HG03139 (cell line): ENCODE measurements around the gene CLPSL1.

Experiments
- ATAC-seq: cut with Tn5 transposase; IDR thresholded peaks from one replicate; pipeline ENCODE4 v1.9.1; 2021; ENCODE audit not compliant: unreplicated experiment

Gene CLPSL1

GRCh38 chr6:35757456-35758123, 23.2 kb upstream of the CLPSL1 start:
- ATAC-seq = no peak

- no peak for ATAC-seq
These were observed 21.4 kb upstream of the CLPSL1 start for GRCh38 chr6:35759426-35759825.

DNA sequence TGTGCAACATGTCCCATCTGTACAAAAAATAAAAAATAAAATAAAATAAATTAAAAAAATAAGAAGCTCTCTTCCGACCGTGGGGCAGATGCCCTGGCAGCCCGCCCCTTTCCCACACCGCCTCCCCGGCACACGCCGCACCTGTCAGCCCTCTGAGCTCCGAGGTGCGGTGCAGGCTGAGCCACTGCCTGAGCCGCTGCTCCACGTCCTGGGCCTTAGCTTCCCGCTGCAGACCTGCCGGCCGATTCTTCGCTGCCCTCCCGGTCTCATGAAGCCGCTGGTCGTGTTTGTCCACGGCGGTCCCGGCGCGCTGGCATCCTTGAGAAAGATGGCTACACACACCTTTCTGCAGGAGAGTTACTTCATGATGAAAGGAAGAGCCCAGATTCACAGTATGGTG, 15.1 kb upstream of the CLPSL1 start:
- ATAC-seq = no peak

- no peak for ATAC-seq
These were observed 11.6 kb upstream of the CLPSL1 start for GRCh38 chr6:35769211-35769610.

- no peak for ATAC-seq
These were observed 9.5 kb upstream of the CLPSL1 start for GRCh38 chr6:35771343-35771627.

- ATAC-seq = no peak
These were observed 6.6 kb upstream of the CLPSL1 start for GRCh38 chr6:35774116-35774794.

DNA sequence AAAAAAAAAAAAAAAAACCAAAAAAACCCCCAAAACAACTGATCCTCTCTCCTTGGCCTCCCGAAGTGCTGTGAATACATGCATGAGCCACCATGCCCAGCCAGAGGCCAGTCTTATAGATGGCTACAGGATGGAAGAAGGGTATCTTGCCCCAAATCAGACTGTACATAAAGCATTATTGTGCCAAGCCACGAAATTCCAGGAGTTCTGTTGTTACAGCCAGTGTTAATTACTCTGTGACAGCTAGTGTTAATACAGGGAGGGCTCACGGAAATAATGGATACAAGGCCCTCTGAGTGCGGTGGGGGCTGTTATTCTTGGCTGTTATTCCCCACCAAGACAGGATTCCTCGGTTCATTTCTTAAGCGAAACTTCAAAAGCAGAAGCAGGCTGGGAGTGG, 5.8 kb upstream of the CLPSL1 start:
- ATAC-seq = no peak

GRCh38 chr6:35776364-35777215, 4.2 kb upstream of the CLPSL1 start, which contains the start of gene CLPSL2:
Gene CLPSL2 (plus strand): TSS chr6:35776598. CDS start chr6:35776619, 21 bp downstream.
- no peak for ATAC-seq

GRCh38 chr6:35777356-35778102, 3.3 kb upstream of the CLPSL1 start:
- ATAC-seq = no peak

DNA sequence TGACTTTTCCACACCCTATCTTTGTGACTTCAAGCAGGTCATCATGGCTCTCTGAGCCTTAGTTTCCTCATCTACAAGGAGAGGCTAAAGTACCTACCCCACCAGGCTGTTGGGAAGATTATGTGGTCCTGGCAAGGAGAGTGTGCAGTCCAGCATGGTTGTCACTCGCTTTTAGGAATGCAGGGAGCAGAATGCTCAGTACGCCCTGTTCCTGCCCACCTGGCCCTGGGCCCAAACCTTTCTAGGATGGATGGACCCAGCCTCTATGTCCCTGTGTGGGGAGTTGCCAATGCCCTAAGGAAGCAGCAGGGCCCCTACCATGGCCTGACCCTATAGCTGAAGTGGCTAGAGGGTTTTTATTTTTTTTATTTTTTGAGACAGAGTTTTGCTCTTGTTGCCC, 2.4 kb upstream of the CLPSL1 start:
- ATAC-seq = no peak

DNA sequence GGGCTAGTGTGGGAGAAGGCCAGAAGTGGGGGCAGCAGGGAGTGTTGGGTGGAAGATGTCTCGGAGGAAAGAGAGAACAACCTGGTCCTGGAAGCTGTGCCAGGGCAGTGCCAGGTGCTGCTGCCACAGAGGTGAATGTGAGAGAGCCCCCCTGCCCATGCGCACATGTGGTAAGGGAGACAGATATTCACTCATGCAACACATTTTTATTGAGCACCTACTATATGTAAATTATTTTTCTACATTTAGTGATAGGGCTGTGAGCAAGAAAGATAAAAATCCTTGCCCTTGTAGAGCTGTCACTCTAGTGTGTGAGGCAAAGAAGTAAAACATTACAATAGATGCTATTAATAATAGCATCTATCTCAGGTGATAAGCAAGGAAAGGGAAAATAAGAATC, 471 bp downstream of the CLPSL1 start:
- no peak for ATAC-seq

- ATAC-seq = no peak
These were observed 1.6 kb downstream of the CLPSL1 start for GRCh38 chr6:35782424-35782823.

DNA sequence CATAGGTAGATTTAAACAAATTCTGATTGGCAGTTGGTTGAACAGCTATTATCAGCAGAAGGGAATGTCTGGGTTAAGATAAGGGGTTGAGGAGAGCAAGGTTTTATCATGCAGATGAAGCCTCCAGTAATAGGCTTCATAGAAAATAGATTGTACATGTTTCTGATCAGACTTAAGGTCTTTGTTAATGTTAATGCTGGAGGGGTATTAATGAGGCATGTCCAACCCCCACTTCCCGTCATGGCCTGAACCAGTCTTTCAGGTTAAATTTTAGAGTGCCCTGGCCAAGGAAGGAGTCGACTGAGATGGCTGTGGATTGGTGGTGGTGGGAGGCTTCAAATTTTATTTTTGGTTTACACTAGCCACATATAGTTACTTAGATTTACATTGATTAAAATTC, 3.4 kb downstream of the CLPSL1 start:
- no peak for ATAC-seq

- ATAC-seq = no peak
These were observed 5.5 kb downstream of the CLPSL1 start for GRCh38 chr6:35786272-35786671.

GRCh38 chr6:35786810-35787209, 6.0 kb downstream of the CLPSL1 start:
- ATAC-seq = no peak

GRCh38 chr6:35787266-35788218, 6.7 kb downstream of the CLPSL1 start:
- no peak for ATAC-seq

DNA sequence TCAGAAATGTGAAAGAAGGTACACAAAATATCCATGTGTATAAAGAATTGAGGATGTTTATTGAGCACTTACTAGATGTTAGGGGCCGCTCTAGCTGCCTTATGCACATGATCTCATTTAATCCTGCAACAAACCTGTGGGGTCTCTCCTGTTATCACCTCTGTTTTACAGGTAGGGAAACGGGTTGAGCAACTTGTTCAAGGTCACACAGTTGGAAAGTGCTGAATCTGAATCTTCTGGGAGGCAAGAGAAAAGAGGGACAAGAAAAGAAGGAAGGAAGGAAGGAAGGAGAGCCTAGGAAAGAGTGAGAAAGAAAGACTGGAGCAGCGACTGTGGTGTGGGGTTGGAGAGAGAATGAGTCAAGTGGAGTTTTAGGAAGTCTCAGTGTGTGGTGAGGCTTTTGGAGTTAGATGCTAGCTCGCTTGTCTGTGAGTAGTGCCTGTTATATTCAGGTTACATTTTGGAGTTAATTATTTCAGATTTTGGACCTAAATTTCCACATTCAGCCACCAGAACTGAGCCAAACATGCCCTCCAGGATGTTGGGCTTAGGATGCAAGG, 7.7 kb downstream of the CLPSL1 start:
- ATAC-seq = no peak

GRCh38 chr6:35790683-35791082, 9.9 kb downstream of the CLPSL1 start:
- no peak for ATAC-seq

DNA sequence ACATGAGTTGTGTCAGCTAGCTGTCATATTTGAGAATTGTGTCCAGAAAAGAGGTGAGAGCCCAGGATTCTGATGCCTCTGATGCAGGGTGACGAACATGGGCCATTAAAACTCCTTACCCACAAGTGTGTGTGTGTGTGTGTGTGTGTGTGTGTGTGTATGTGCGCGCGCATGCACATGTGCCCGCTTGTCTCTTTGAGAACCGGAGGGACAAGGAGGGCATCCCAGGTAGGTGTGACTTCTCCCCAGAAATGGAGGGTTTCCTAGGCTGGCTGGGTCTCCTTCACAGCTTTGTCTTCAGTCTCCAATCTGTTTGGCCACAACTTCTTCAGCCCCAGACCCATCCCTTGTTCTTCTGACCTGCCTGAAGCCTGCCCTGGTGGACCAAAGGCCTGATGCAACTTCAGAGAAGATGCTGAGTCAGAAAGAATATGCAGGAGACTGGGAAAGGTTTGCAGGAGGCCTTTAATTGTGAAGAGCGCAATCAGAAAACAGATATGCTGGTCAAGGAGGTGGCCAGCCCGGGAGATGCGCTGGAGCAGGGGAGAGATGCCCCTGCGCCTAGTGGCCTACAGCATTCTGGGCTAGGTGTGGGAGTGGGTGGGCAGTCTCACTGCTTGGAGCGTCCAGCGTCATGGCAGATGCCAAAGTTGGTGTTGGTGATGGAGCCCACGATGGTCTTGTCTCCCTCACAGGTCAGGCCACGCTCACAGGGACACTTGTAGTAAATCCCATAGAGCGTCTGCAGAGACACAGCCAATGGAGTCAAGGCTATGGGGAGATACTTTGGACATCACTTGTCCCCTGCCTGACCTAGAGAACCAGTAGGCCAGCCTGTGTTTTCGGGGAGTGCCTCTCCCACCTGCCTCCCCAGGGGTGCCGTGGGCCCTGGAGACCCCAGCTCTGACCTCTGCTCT, 14.0 kb downstream of the CLPSL1 start:
- ATAC-seq = no peak
